NCI-H69 (cell line): ENCODE results near the gene FALEC.

Experiments used
- DNase-seq: peaks from one replicate; lab custom pipeline; 2025; lab: John Stamatoyannopoulos, UW

The FALEC gene

GRCh38 chr1:150515328-150516049 is at the start of gene FALEC:
FALEC (plus strand) TSS chr1:150515752.
- DNase-seq: peak; percentile 99

DNA sequence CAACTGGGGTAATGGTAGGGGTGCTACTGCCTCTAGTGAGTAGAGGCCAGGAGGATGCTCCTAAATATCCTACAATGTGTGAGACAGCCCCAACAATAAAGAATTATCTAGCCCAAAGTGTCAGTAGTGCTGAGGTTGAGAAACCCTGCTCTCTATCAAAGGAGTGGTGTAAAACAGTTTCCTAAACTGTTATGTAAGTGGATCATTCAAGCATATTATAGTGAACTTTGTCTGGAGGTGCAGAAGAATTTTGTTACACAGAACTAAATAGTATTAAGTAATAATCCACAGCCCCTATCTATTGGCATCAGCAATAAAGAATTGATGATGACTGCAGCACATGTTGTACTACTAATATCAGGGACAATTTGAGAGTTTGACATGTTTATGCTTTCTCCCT is 48.6 kb upstream of the FALEC start:
- no peak for DNase-seq

GRCh38 chr1:150469291-150469690 is 46.3 kb upstream of the FALEC start:
- no peak for DNase-seq

DNA sequence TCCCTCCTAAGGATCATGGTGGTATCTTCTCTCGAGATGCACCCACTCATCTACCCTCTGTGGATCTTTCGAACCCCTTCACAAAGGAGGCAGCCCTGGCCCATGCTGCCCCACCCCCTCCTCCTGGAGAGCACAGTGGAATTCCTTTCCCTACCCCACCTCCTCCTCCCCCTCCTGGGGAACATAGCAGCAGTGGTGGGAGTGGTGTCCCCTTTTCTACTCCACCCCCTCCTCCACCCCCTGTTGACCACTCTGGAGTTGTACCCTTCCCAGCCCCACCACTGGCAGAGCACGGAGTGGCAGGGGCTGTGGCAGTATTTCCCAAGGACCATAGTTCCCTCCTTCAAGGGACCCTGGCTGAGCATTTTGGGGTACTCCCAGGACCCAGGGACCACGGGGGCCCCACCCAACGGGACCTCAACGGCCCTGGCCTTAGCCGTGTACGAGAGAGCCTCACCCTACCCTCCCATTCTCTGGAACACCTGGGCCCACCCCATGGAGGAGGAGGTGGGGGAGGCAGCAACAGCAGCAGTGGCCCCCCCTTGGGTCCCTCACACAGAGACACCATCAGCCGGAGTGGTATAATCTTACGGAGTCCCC is 42.9 kb upstream of the FALEC start:
- no peak for DNase-seq

- no peak for DNase-seq
Observed at GRCh38 chr1:150473659-150474058, 41.9 kb upstream of the FALEC start.

- DNase-seq: no peak
Observed at GRCh38 chr1:150474869-150475268, 40.7 kb upstream of the FALEC start.

- DNase-seq: no peak
Observed at GRCh38 chr1:150476754-150477153, 38.8 kb upstream of the FALEC start.

DNA sequence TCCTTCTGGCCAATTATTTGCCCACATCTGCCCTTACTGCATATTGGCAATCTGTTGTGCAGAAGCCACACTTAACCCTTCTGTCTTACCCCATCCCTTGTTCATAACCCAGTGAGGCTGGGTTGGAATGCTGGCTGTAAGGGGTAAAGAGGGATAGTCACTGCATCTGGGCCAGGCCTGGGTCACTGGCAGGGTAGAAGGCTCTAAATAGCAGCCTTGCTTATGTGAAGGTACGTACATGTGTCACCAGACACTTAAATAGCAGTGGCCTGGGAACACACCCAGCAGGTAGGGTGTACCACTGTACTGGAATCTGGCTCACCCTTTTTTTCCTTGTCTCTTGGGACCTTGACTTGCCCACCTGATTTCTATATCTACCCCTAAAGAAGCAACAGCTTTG is 38.2 kb upstream of the FALEC start:
- peak; percentile 18 for DNase-seq

- DNase-seq: peak; percentile 34
Observed at GRCh38 chr1:150477733-150478132, 37.8 kb upstream of the FALEC start.

- DNase-seq: no peak
Observed at GRCh38 chr1:150479370-150479769, 36.2 kb upstream of the FALEC start.

DNA sequence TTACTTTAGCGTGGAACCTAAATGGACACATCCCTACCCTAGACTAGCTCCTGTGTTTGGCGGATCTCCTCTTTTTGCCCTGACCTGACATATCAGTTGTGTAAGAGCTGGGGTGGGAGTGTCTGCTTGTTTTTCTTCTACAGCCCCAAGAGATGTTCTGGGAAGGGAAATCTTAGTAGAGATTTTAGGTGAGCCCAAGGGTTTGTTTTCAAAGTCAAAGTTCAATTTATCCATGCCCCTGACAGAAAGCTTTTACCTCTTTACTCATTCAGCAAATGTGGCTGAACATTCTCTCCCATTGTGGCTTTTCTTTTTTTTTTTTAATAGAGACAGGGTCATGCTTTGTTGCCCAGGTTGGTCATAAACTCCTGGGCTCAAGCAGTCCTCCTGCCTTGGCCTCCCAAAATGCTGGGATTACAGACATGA is 35.6 kb upstream of the FALEC start:
- DNase-seq: no peak

- DNase-seq: no peak
Observed at GRCh38 chr1:150484431-150484830, 31.1 kb upstream of the FALEC start.

- DNase-seq: peak; percentile 61
Observed at GRCh38 chr1:150484861-150485260, 30.7 kb upstream of the FALEC start.

GRCh38 chr1:150486966-150487762 is 28.4 kb upstream of the FALEC start, which contains the start of gene TARS2:
TARS2 (plus strand) TSS chr1:150487419; CDS start chr1:150487451, 32 bp downstream.
- peak; percentile 99 for DNase-seq

DNA sequence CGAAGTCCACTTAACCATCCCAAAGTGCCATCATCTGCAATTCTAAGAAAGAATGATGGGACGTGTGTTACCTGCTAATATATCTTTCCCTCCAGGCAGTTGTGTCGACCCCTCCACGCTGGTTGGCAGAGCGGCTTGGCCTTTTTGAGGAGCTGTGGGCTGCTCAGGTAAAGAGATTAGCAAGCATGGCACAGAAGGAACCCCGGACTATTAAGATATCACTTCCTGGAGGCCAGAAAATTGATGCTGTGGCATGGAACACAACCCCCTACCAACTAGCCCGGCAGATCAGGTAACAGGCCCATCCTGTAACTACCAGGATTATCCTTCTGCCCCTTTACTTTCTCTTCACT is 27.8 kb upstream of the FALEC start:
- DNase-seq: peak; percentile 34

- no peak for DNase-seq
Observed at GRCh38 chr1:150493175-150493574, 22.4 kb upstream of the FALEC start.

- no peak for DNase-seq
Observed at GRCh38 chr1:150498342-150498741, 17.2 kb upstream of the FALEC start.

- peak; percentile 83 for DNase-seq
Observed at GRCh38 chr1:150505431-150505830, 10.1 kb upstream of the FALEC start.

GRCh38 chr1:150507912-150508864 is 7.4 kb upstream of the FALEC start, which contains the start of gene ECM1:
ECM1 (plus strand) TSS chr1:150508109; CDS start chr1:150508210, 101 bp downstream.
- peak; percentile 83 for DNase-seq

DNA sequence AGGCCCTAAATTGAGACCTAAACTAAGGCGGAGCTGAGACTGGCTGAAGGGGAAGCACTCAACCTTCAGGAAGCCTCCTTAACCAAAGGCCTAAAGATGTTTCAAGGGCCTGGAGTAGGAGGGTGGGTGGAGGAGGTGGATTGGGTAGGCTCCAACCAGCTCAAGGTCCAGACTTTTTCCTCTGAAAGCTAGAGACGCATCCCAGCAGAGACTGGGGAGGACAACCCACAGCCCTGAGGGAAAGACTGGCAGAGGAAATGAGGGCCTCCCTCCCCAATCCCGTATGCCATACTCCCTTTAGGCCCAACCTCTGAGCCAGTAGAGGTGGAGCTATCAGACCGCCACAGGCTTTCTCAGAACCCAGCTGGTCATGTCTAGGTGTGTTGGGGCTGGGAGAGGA is 6.6 kb upstream of the FALEC start:
- no peak for DNase-seq

DNA sequence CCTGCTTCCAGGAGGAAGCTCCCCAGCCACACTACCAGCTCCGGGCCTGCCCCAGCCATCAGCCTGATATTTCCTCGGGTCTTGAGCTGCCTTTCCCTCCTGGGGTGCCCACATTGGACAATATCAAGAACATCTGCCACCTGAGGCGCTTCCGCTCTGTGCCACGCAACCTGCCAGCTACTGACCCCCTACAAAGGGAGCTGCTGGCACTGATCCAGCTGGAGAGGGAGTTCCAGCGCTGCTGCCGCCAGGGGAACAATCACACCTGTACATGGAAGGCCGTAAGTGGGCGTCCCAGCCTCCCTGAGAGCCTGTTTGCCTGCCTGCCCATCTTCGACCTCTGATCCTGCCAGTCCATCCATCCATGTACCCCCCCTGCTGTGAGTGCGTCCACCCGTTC is 4.0 kb upstream of the FALEC start:
- DNase-seq: peak; percentile 99
